NCI-H187 treated with DMSO at 0.1 percent for 48 hours (cell line): ENCODE measurements around the gene XPR1.
A peak's percentile ranks its signal among the peaks of the same experiment; 100 is the strongest.
"Not testable (repeated sequence)": the region's sequence is repeated elsewhere in the genome, so short reads cannot be mapped to it uniquely, and the experiment has no call there.

Experiments used
- DNase-seq: peaks from one replicate; lab custom pipeline; 2025; lab: John Stamatoyannopoulos, UW

XPR1 gene

GRCh38 chr1:180841415-180841814 lies 209.6 kb downstream of the XPR1 start:
- no peak for DNase-seq

- DNase-seq, result no peak
These were observed 210.2 kb downstream of the XPR1 start for GRCh38 chr1:180842052-180842451.

GRCh38 chr1:180842491-180843275 lies 210.9 kb downstream of the XPR1 start:
- no peak for DNase-seq

- no peak for DNase-seq
These were observed 213.5 kb downstream of the XPR1 start for GRCh38 chr1:180845352-180845751.

GRCh38 chr1:180848191-180848590 lies 216.4 kb downstream of the XPR1 start:
- DNase-seq, result no peak

GRCh38 chr1:180849031-180849775 lies 217.4 kb downstream of the XPR1 start:
- DNase-seq, result no peak

- DNase-seq, result no peak
These were observed 220.4 kb downstream of the XPR1 start for GRCh38 chr1:180851995-180852887.

- DNase-seq, result no peak
These were observed 222.2 kb downstream of the XPR1 start for GRCh38 chr1:180854001-180854400.

- no peak for DNase-seq
These were observed 222.6 kb downstream of the XPR1 start for GRCh38 chr1:180854456-180854855.

- DNase-seq, result not testable (repeated sequence)
These were observed 226.3 kb downstream of the XPR1 start for GRCh38 chr1:180857947-180858725.

- no peak for DNase-seq
These were observed 227.5 kb downstream of the XPR1 start for GRCh38 chr1:180859306-180859705.

GRCh38 chr1:180860535-180860934 lies 228.7 kb downstream of the XPR1 start:
- no peak for DNase-seq

- no peak for DNase-seq
These were observed 230.5 kb downstream of the XPR1 start for GRCh38 chr1:180862305-180862704.

GRCh38 chr1:180863158-180863775 lies 231.4 kb downstream of the XPR1 start:
- no peak for DNase-seq

- DNase-seq, result peak; percentile 42
These were observed 250.1 kb downstream of the XPR1 start for GRCh38 chr1:180881806-180882509.

GRCh38 chr1:180884588-180885300 lies 252.9 kb downstream of the XPR1 start:
- no peak for DNase-seq

GRCh38 chr1:180886338-180886737 lies 254.5 kb downstream of the XPR1 start:
- no peak for DNase-seq

- no peak for DNase-seq
These were observed 256.0 kb downstream of the XPR1 start for GRCh38 chr1:180887841-180888240.

- no peak for DNase-seq
These were observed 257.0 kb downstream of the XPR1 start for GRCh38 chr1:180888870-180889269.

GRCh38 chr1:180889325-180889724 lies 257.5 kb downstream of the XPR1 start:
- DNase-seq, result no peak
